A673 (cell line): ENCODE results near the gene CLK1.

Experiments
- CTCF ChIP-seq: fragments of 300-800, 200-600 bp; sonication (generic); conservative IDR thresholded peaks from 2 replicates; pipeline ENCODE4 v1.5.1; 2017; ENCODE audit warnings: low read depth, mild to moderate bottlenecking, antibody characterized with exemption, low read length, moderate library complexity, mixed read lengths
- EZH2 ChIP-seq: fragments of 200-600 bp; sonication (generic); IDR thresholded peaks from 2 replicates; pipeline ENCODE4 v1.6.1; 2017; ENCODE audit warnings: borderline replicate concordance, low read depth, mild to moderate bottlenecking, mixed read lengths, antibody characterized with exemption, low read length; ENCODE audit not compliant: poor library complexity, severe bottlenecking

DNA sequence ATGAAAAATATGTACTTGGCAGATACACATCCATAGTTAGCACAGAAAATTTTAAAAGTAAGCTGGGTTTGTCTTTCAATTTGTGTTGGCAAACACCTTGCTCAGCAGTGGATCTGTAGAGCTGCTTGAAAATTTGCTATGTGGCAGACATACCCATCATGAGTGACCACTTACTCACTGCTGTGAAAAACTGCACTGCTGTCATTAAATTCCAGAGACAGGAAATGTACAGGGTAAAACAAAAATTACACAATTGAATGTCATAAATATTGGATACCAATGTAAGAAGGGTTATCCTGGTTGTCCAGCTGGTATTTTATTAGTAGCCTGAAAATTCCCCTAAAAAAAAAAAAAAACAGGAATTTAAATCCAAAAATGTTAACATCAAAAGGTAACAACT is 49.2 kb upstream of the CLK1 start:
- TF ChIP-seq CTCF (no peak), EZH2 (no peak)
